NCI-H345 treated with DMSO at 0.1 percent for 48 hours (cell line): ENCODE data around the gene SLC6A8.
"Not testable (repeated sequence)": the region's sequence is repeated elsewhere in the genome, so short reads cannot be mapped to it uniquely, and the experiment has no call there.

Source experiments
- DNase-seq: peaks from one replicate; lab custom pipeline; 2025; ENCODE audit not compliant: unreplicated experiment; lab: John Stamatoyannopoulos, UW

The SLC6A8 gene

GRCh38 chrX:153705403-153706060, 17.8 kb downstream of the SLC6A8 start:
- not testable (repeated sequence) for DNase-seq

GRCh38 chrX:153706799-153707198, 19.1 kb downstream of the SLC6A8 start:
- DNase-seq, result no peak

GRCh38 chrX:153707406-153707805, 19.7 kb downstream of the SLC6A8 start:
- DNase-seq, result no peak

- no peak for DNase-seq
Observed at GRCh38 chrX:153708415-153708814, 20.7 kb downstream of the SLC6A8 start.

- DNase-seq, result no peak
Observed at GRCh38 chrX:153709726-153710674, 22.3 kb downstream of the SLC6A8 start.

- DNase-seq, result no peak
Observed at GRCh38 chrX:153714256-153714655, 26.5 kb downstream of the SLC6A8 start.

- no peak for DNase-seq
Observed at GRCh38 chrX:153717445-153717844, 29.7 kb downstream of the SLC6A8 start.

- no peak for DNase-seq
Observed at GRCh38 chrX:153719238-153719637, 31.5 kb downstream of the SLC6A8 start.

GRCh38 chrX:153719701-153720100, 32.0 kb downstream of the SLC6A8 start:
- DNase-seq, result no peak

- no peak for DNase-seq
Observed at GRCh38 chrX:153722704-153723350, 35.1 kb downstream of the SLC6A8 start.

GRCh38 chrX:153723351-153724251, 35.9 kb downstream of the SLC6A8 start:
- DNase-seq, result peak; percentile 28

- peak; percentile 60 for DNase-seq
Observed at GRCh38 chrX:153724252-153725038, 36.7 kb downstream of the SLC6A8 start, which contains the start of the genes ABCD1 and BCAP31. Gene ABCD1 (plus strand): TSS chrX:153724856. CDS start chrX:153725267, 411 bp downstream. Gene BCAP31 (minus strand): TSS chrX:153724387. CDS start chrX:153723244, 1,143 bp downstream.

GRCh38 chrX:153725039-153725831, 37.5 kb downstream of the SLC6A8 start:
- no peak for DNase-seq

GRCh38 chrX:153725832-153726285, 38.1 kb downstream of the SLC6A8 start:
- DNase-seq, result no peak

GRCh38 chrX:153726286-153727122, 38.8 kb downstream of the SLC6A8 start:
- no peak for DNase-seq

- peak; percentile 13 for DNase-seq
Observed at GRCh38 chrX:153727123-153727931, 39.6 kb downstream of the SLC6A8 start.

GRCh38 chrX:153728095-153728494, 40.4 kb downstream of the SLC6A8 start:
- no peak for DNase-seq
